ENCODE measurements around the gene BRINP1.

BRINP1 gene

GRCh38 chr9:119291554-119291953, 77.7 kb downstream of the BRINP1 start:
- Histone ChIP-seq H3K4me3 (ENCODE audit: severe bottlenecking) (no peak overlapping the region), H3K27me3 (ENCODE audit: insufficient read depth, poor library complexity, severe bottlenecking) (no peaks in the 10 kb centered on the region), H3K36me3 (ENCODE audit: low read depth) (no peaks in the 10 kb centered on the region), H3K27ac (ENCODE audit: poor library complexity, severe bottlenecking) (no peak overlapping the region), H3K9me3 (ENCODE audit: severe bottlenecking) (no peaks in the 10 kb centered on the region), H3K4me1 (ENCODE audit: insufficient read depth, poor library complexity, severe bottlenecking) (no peaks in the 10 kb centered on the region)
- DNase-seq (ENCODE audit: low spot score) (no peak), ATAC-seq (ENCODE audit: low read depth) (no peak)
- TF ChIP-seq, protein P1, sequence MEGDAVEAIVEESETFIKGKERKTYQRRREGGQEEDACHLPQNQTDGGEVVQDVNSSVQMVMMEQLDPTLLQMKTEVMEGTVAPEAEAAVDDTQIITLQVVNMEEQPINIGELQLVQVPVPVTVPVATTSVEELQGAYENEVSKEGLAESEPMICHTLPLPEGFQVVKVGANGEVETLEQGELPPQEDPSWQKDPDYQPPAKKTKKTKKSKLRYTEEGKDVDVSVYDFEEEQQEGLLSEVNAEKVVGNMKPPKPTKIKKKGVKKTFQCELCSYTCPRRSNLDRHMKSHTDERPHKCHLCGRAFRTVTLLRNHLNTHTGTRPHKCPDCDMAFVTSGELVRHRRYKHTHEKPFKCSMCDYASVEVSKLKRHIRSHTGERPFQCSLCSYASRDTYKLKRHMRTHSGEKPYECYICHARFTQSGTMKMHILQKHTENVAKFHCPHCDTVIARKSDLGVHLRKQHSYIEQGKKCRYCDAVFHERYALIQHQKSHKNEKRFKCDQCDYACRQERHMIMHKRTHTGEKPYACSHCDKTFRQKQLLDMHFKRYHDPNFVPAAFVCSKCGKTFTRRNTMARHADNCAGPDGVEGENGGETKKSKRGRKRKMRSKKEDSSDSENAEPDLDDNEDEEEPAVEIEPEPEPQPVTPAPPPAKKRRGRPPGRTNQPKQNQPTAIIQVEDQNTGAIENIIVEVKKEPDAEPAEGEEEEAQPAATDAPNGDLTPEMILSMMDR (IDR thresholded peaks at IDR 0.05; ENCODE audit: poor library complexity, severe bottlenecking) = no peak

GRCh38 chr9:119289740-119290433, 79.3 kb downstream of the BRINP1 start:
- Histone ChIP-seq H3K27me3 (ENCODE audit: insufficient read depth, poor library complexity, severe bottlenecking) (no peaks in the 10 kb centered on the region), H3K4me3 (ENCODE audit: severe bottlenecking) (no peak overlapping the region), H3K36me3 (ENCODE audit: low read depth) (no peaks in the 10 kb centered on the region), H3K9me3 (ENCODE audit: severe bottlenecking) (no peaks in the 10 kb centered on the region), H3K27ac (ENCODE audit: poor library complexity, severe bottlenecking) (no peak overlapping the region), H3K4me1 (ENCODE audit: insufficient read depth, poor library complexity, severe bottlenecking) (no peaks in the 10 kb centered on the region)
- TF ChIP-seq, protein P1 (IDR thresholded peaks at IDR 0.05; ENCODE audit: poor library complexity, severe bottlenecking) = peak; percentile 79
- DNase-seq (ENCODE audit: low spot score) (no peak), ATAC-seq (ENCODE audit: low read depth) (0 out of 3 replicates have a peak, but pooled peaks have one; percentile 35)

DNA sequence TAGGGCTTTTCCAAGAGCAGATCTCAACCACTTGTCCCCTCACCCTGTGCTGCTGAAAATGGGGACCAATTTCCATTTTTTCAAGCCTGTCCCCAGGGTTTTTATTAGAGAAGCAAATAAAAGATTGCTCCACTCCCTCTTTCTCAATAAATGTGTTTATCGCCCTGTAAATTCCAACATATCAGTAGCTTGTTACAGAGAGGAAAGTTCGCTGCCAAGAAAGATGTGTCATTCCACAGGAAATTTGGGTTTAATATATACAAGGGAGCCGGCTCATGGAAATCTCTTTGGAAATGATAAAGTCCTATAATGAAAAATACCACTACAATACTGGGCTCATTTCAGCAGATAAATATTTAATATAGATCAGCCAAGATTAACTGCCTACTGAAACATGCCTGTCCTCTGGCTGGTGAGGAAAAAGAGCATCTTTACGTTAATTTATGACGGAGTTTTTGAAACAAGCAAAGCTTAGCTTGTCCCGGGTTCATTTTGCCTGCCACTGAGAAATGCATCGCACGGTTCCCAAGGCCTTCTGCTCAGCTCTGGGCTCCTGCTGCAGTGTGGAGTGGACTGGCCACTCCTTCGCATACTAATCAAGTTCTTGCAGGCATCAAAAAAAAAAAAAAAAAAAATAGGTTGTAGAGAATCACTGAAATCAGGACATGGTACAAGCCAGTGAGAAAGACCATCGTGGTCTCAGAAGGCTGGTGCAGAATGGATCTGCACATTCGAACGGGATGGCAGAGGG, 84.5 kb downstream of the BRINP1 start:
- DNase-seq (ENCODE audit: low spot score) (no peak), ATAC-seq (ENCODE audit: low read depth) (no peak)
- Histone ChIP-seq H3K4me1 (ENCODE audit: insufficient read depth, poor library complexity, severe bottlenecking) (no peaks in the 10 kb centered on the region), H3K27ac (ENCODE audit: poor library complexity, severe bottlenecking) (no peak overlapping the region), H3K36me3 (ENCODE audit: low read depth) (no peaks in the 10 kb centered on the region), H3K4me3 (ENCODE audit: severe bottlenecking) (no peak overlapping the region), H3K9me3 (ENCODE audit: severe bottlenecking) (no peaks in the 10 kb centered on the region), H3K27me3 (ENCODE audit: insufficient read depth, poor library complexity, severe bottlenecking) (no peaks in the 10 kb centered on the region)
- TF ChIP-seq, protein P1 (IDR thresholded peaks at IDR 0.05; ENCODE audit: poor library complexity, severe bottlenecking) = no peak

- H3K4me1 ChIP-seq (ENCODE audit: insufficient read depth, poor library complexity, severe bottlenecking) = no peaks in the 10 kb centered on the region
- no peaks in the 10 kb centered on the region for H3K9me3 ChIP-seq (ENCODE audit: severe bottlenecking)
- H3K27ac ChIP-seq (ENCODE audit: poor library complexity, severe bottlenecking) = no peak overlapping the region
- H3K27me3 ChIP-seq (ENCODE audit: insufficient read depth, poor library complexity, severe bottlenecking) = no peaks in the 10 kb centered on the region
- no peaks in the 10 kb centered on the region for H3K36me3 ChIP-seq (ENCODE audit: low read depth)
- TF ChIP-seq, protein P1 (IDR thresholded peaks at IDR 0.05; ENCODE audit: poor library complexity, severe bottlenecking) = no peak
- ATAC-seq (ENCODE audit: low read depth) (0 out of 3 replicates have a peak, but pooled peaks have one; percentile 42), DNase-seq (ENCODE audit: low spot score) (no peak)
- H3K4me3 ChIP-seq (ENCODE audit: severe bottlenecking) = no peak overlapping the region
Observed at GRCh38 chr9:119284118-119284517, 85.1 kb downstream of the BRINP1 start.

Measured in RWPE2 (cell line).